HL-60 (cell line): ENCODE results near the gene BAG2.

Experiments used
- DNase-seq, 2 experiments: peaks; one replicate each; pipeline ENCODE4 v3.0.0-alpha.2; 2010 to 2020; ENCODE audit warnings: low read depth in 1 of 2, low spot score in 1 of 2
- H3K27ac ChIP-seq: fragments of 250-450 bp; sonication (Bioruptor Pico); replicated peaks from 2 replicates; pipeline ENCODE4 v1.5.1; 2020; ENCODE audit warnings: mild to moderate bottlenecking, moderate library complexity
- H3K27me3 ChIP-seq: fragments of 250-450 bp; sonication (Bioruptor Pico); 2 replicates; pipeline ENCODE4 v1.5.1; 2021; ENCODE audit warnings: mild to moderate bottlenecking, moderate library complexity; ENCODE audit not compliant: insufficient read depth, poor library complexity, severe bottlenecking
- H3K4me3 ChIP-seq: replicated peaks from 2 replicates; pipeline ENCODE4 v1.5.1; 2011; ENCODE audit warnings: mild to moderate bottlenecking, control low read depth, low read length; ENCODE audit not compliant: insufficient read depth
- CTCF ChIP-seq: IDR thresholded peaks from one replicate; pipeline ENCODE4 v1.5.1; 2011; ENCODE audit warnings: low read length, control low read depth, inconsistent platforms; ENCODE audit not compliant: insufficient read depth
- GABPA ChIP-seq: IDR thresholded peaks from 2 replicates; pipeline ENCODE4 v1.6.1; 2012; ENCODE audit warnings: low read depth
- POLR2AphosphoS5 ChIP-seq: IDR thresholded peaks from 2 replicates; pipeline ENCODE4 v1.6.1; 2012; ENCODE audit warnings: low read depth
- SPI1 ChIP-seq: IDR thresholded peaks from 2 replicates; pipeline ENCODE4 v1.6.1; 2012; ENCODE audit warnings: low read depth, mild to moderate bottlenecking, borderline replicate concordance
- TF ChIP-seq, protein P1 (sequence below): IDR thresholded peaks from 2 replicates; pipeline ENCODE4 v1.6.1; 2012; ENCODE audit warnings: low read depth; ENCODE audit not compliant: insufficient replicate concordance

Gene BAG2

GRCh38 chr6:57201718-57202117, 29.6 kb downstream of the BAG2 start:
- Histone ChIP-seq H3K27ac (no peak overlapping the region), H3K27me3 (no peaks in the 10 kb centered on the region), H3K4me3 (no peak overlapping the region)
- TF ChIP-seq SPI1 (no peak), POLR2AphosphoS5 (no peak), GABPA (no peak), CTCF (no peak)
- TF ChIP-seq, protein P1, sequence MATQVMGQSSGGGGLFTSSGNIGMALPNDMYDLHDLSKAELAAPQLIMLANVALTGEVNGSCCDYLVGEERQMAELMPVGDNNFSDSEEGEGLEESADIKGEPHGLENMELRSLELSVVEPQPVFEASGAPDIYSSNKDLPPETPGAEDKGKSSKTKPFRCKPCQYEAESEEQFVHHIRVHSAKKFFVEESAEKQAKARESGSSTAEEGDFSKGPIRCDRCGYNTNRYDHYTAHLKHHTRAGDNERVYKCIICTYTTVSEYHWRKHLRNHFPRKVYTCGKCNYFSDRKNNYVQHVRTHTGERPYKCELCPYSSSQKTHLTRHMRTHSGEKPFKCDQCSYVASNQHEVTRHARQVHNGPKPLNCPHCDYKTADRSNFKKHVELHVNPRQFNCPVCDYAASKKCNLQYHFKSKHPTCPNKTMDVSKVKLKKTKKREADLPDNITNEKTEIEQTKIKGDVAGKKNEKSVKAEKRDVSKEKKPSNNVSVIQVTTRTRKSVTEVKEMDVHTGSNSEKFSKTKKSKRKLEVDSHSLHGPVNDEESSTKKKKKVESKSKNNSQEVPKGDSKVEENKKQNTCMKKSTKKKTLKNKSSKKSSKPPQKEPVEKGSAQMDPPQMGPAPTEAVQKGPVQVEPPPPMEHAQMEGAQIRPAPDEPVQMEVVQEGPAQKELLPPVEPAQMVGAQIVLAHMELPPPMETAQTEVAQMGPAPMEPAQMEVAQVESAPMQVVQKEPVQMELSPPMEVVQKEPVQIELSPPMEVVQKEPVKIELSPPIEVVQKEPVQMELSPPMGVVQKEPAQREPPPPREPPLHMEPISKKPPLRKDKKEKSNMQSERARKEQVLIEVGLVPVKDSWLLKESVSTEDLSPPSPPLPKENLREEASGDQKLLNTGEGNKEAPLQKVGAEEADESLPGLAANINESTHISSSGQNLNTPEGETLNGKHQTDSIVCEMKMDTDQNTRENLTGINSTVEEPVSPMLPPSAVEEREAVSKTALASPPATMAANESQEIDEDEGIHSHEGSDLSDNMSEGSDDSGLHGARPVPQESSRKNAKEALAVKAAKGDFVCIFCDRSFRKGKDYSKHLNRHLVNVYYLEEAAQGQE = no peak
- DNase-seq = no peak

DNA sequence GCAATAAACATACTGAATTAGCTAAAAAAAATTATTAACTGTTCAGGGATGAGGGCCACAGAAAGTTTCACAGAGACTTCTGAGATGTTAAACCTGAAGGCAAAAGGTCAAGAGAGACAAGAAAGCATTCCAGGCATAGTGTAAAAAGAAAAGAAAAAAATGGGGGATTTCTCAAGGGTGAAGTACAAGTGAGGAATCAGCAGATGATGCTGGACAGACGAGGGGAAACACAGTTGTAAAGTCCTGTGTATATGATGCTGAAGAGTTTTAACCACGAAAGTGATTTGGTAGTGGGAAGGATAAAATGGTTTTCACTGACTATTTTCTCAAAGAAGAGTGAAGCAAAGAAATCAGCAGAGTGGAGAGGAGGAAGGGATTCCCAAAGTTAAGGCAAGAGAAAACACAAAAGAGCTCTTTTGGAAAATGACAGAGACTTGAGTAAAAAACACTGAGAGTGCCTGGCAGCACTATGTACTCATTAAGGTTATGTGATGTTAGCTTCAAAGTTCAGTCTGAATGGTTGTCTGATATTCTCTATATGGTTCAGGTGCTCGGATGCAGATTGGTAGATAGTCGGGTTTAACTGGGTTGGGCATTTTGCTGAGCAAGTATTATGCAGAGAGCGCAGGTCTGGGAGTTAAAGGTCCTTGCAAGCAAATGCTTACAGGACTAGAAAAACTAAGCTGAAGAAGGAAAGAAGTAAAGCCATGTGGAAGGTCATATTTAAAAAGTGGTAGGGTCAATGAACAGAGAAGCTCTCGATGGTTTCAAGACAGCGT, 33.6 kb downstream of the BAG2 start:
- Histone ChIP-seq H3K27me3 (no peaks in the 10 kb centered on the region), H3K27ac (no peak overlapping the region), H3K4me3 (no peak overlapping the region)
- DNase-seq = no peak
- no peak for TF ChIP-seq SPI1
- no peak for TF ChIP-seq CTCF
- no peak for TF ChIP-seq GABPA
- TF ChIP-seq, protein P1 = no peak
- no peak for TF ChIP-seq POLR2AphosphoS5

- H3K4me3 ChIP-seq = no peak overlapping the region
- no peak for TF ChIP-seq POLR2AphosphoS5
- TF ChIP-seq, protein P1 = no peak
- TF ChIP-seq GABPA = no peak
- no peak for TF ChIP-seq SPI1
- no peak for TF ChIP-seq CTCF
- H3K27ac ChIP-seq = no peak overlapping the region
- no peaks in the 10 kb centered on the region for H3K27me3 ChIP-seq
- DNase-seq = no peak
Measured at GRCh38 chr6:57207141-57207540, 35.0 kb downstream of the BAG2 start.
